ENCODE measurements around the gene FRY. TPM values are rescaled to one million over a fixed set of nuclear protein-coding genes. Genes with fewer than 3 reads are reported as not detected.

The FRY gene
- total and polyA plus RNA-seq, 9 of the 15 experiments (the other 6 are each of a cell fraction or from before 2014, with no cell fraction given), result 0.03 to 0.31 (median 0.11) TPM; not detected in 3

GRCh38 chr13:32317716-32318465, 286.3 kb downstream of the FRY start:
- Histone ChIP-seq H3K9me3 (replicated peaks; ENCODE audit: control insufficient read depth, insufficient read depth, low read depth, low read length) (no peaks in the 10 kb centered on the region), H3K4me3 (no peak overlapping the region), H3K9ac (ENCODE audit: insufficient read depth in 1 of 2, low read depth in 2 of 2, low read length in 2 of 2) (no peak overlapping the region), H3K79me2 (ENCODE audit: control insufficient read depth, insufficient read depth, low read length) (peaks cover 20% of the 10 kb centered on the region), H3K4me2 (ENCODE audit: insufficient read depth, low read length) (no peak overlapping the region), H3K27me3 (ENCODE audit: control insufficient read depth in 2 of 2, insufficient read depth in 2 of 2, low read length in 2 of 2) (no peaks in the 10 kb centered on the region), H3K9me1 (ENCODE audit: control insufficient read depth, insufficient read depth, low read length) (no peaks in the 10 kb centered on the region), H2AFZ (ENCODE audit: low read depth, low read length) (no peak overlapping the region), H3K4me1 (replicated peaks in 1 of 2; ENCODE audit: control insufficient read depth in 2 of 2, insufficient read depth in 2 of 2, low read length in 2 of 2) (peaks cover 0 to 6% of the 10 kb centered on the region in 2 experiments; a peak in 2 of 5 replicates), H3K36me3 (ENCODE audit: control insufficient read depth, insufficient read depth, low read length) (peaks cover 27% of the 10 kb centered on the region; the same call in 2 of the 3 replicates), H3K27ac (ENCODE audit: extremely low read depth, low read depth, low read length) (no peak overlapping the region), H4K20me1 (replicated peaks; ENCODE audit: control insufficient read depth, insufficient read depth, low read length) (no peaks in the 10 kb centered on the region)
- intact Hi-C loops (cut with micrococcal nuclease) (no loop called here), in situ Hi-C loops (cut with MboI) (loop anchor here (25.0 kb wide), 1 partner anchor 406 kb away; no protein-coding TSS in a partner anchor)
- FAIRE-seq, result no peak
- TF ChIP-seq ZBED1 (IDR thresholded peaks at IDR 0.05) (no peak), ZNF12 (CRISPR knock-in tag; IDR thresholded peaks at IDR 0.05) (no peak), BRCA1 (IDR thresholded peaks at IDR 0.05) (no peak), BRCA1 (CRISPR knock-in tag; IDR thresholded peaks at IDR 0.05) (no peak), CCAR2 (IDR thresholded peaks at IDR 0.05; ENCODE audit: low read depth, low read length) (no peak), ZNF23 (CRISPR knock-in tag; IDR thresholded peaks at IDR 0.05) (no peak), PREB (CRISPR knock-in tag; IDR thresholded peaks at IDR 0.05) (no peak), CC2D1A (IDR thresholded peaks at IDR 0.05) (no peak), SRF (CRISPR knock-in tag; IDR thresholded peaks at IDR 0.05) (no peak), PHB (CRISPR knock-in tag; IDR thresholded peaks at IDR 0.05) (no peak)
- CTCF ChIA-PET (ENCODE audit: low intra/inter-chr PET ratio), result no interaction called here
- BruUV-seq (replicated peaks), result no TSS peak
- POLR2A ChIA-PET, result no interaction called here
- no peak for DNase-seq (ENCODE audit: extremely low read depth in 1 of 4, low spot score in 3 of 4)
- no peak for ATAC-seq
- 81% methylated on average over 2 of the region's 2 CpGs for WGBS (ENCODE audit: insufficient coverage, low coverage, missing lambda C conversion rate)

All from K562 (cell line).